NB4 (cell line): Measurements from ENCODE around the gene ZNF581.

Experiments used
- CTCF ChIP-seq: IDR thresholded peaks from one replicate; pipeline ENCODE4 v1.5.1; 2012; ENCODE audit warnings: low read depth, low read length
- MYC ChIP-seq: IDR thresholded peaks from 2 replicates; pipeline ENCODE4 v1.6.1; 2011; ENCODE audit warnings: low read depth, low read length
- POLR2A ChIP-seq: IDR thresholded peaks from 2 replicates; pipeline ENCODE4 v1.6.1; 2011; ENCODE audit warnings: mild to moderate bottlenecking; ENCODE audit not compliant: insufficient read length; ENCODE audit errors: extremely low read depth

DNA sequence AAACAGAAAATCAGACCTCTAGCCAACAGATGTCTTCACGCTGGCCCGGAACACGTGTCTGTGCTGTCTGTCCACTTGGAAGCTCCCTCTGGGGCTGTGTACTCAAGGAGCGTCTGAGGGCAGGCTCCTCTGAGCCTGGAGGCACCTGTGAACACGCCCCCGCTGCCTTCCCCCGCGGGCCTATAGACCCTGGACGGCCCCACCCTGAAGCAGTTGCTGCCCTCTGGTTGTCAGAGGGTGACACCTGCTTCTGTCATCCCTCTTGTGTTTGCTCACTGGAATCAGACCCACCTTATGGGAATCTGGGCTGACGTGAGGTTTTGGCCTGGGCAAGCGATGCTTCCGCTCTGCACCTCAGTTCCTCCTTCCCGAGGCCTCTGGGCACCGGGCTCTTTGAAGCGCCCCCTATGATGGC lies 50.8 kb downstream of the ZNF581 start:
- TF ChIP-seq CTCF (no peak), MYC (no peak), POLR2A (no peak)
